HAP-1 (cell line): ENCODE data around the gene ITFG1.
"Not testable (repeated sequence)": the region's sequence is repeated elsewhere in the genome, so short reads cannot be mapped to it uniquely, and the experiment has no call there.

ENCODE experiments used
- DNase-seq, 2 experiments: peaks; one replicate each; pipeline ENCODE4 v3.0.0-alpha.2; 2016 to 2020; ENCODE audit warnings: low spot score in 2 of 2
- H3K27me3 ChIP-seq: fragments of 250-450 bp; sonication (Bioruptor Pico); 2 replicates; pipeline ENCODE4 v1.5.1; 2020; ENCODE audit warnings: low read depth, mild to moderate bottlenecking, moderate library complexity
- H3K36me3 ChIP-seq: fragments of 250-450 bp; sonication (Bioruptor Pico); replicated peaks from 2 replicates; pipeline ENCODE4 v1.5.1; 2020; ENCODE audit warnings: mild to moderate bottlenecking
- H3K4me1 ChIP-seq: fragments of 250-450 bp; sonication (Bioruptor Pico); 2 replicates; pipeline ENCODE4 v1.5.1; 2020; ENCODE audit warnings: mild to moderate bottlenecking
- H3K4me3 ChIP-seq: fragments of 250-450 bp; sonication (Bioruptor Pico); 2 replicates; pipeline ENCODE4 v1.5.1; 2020; ENCODE audit warnings: mild to moderate bottlenecking, moderate library complexity
- H3K9me3 ChIP-seq: fragments of 250-450 bp; sonication (Bioruptor Pico); 2 replicates; pipeline ENCODE4 v1.5.1; 2020; ENCODE audit warnings: mild to moderate bottlenecking, moderate library complexity
- in situ Hi-C: fragments of 300-500 bp; cut with MboI; formaldehyde crosslinking; loops from 3 replicates; pipeline ENCODE4 v1.14.3; 2020; ENCODE audit warnings: low sequenced_read_pairs, inconsistent platforms, mixed read lengths

ITFG1 gene

GRCh38 chr16:47150067-47150466 is 310.8 kb downstream of the ITFG1 start:
- H3K36me3 ChIP-seq: peaks cover 6% of the 10 kb centered on the region
- no peak overlapping the region for H3K4me3 ChIP-seq
- DNase-seq: no peak
- H3K9me3 ChIP-seq: 0 out of 2 replicates have a peak, but pooled peaks cover 7% of the 10 kb centered on the region
- in situ Hi-C loops: no loop called here
- H3K4me1 ChIP-seq: no peaks in the 10 kb centered on the region
- no peaks in the 10 kb centered on the region for H3K27me3 ChIP-seq

DNA sequence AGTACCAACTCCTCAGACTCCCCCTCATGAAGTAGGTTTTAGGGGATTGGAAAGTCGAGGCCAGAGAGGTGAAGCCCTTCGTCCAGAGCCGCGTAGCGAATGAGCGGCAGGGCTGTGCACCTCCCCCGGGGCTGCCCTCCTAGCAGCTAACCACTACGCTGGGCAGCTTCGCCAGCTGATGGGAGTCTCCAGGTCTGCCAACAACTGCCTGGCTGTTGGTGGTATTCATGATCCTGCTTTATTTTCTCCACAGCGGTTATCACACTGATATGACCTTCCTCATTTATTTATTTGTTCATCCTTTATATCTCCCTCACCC is 316.3 kb downstream of the ITFG1 start:
- in situ Hi-C loops: loop anchor here (10.0 kb wide), 2 partner anchors 720 to 1020 kb away; no protein-coding TSS in a partner anchor

DNA sequence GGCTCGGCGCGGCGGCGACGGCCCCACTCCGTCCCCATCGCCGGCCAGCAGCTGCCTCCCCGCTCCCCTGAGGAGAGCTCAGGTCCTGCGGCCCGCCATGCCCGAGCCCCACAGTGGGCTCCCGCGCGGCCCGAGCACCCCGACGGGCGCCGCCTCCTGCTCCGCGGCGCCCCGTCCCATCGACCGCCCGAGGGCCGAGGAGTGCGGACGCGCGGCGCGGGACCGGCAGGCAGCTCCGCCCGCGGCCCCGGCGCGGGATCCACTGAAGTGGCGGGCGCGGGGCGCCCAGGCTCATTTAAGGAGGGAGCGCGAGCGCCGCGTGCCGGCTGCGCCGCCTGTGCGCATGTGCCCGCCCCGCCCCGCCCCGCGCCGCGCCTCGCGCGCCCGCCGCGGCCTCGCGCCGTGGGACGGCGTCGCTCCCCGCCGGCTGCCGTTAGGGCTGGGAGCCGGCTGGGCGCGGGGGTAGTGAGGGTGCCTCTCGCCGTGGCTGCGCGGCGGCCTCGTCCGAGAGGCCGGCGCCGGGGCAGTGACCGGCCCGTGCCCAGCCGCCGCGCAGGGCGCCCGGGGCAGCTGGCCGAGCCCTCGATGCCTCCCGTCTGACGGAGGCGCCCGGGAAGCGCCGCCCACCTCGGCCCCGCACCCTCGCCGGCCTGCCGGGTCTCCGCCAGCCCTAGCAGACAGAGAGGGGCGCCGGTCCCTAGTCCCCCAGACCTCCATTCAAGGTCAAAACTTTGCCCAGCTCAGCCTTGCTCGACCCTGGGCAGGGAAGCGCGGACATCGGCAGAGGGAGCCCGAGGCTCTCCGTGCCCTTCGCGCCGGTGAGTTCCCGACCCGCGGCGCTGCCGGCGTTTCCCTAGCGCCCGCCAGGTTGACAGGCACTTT is 316.9 kb downstream of the ITFG1 start, which contains the start of gene NETO2:
NETO2 (minus strand) TSS at position 269 of the 882 bp plus-strand sequence. CDS start 333 bp downstream, outside the sequence.
- Histone ChIP-seq H3K27me3 (no peaks in the 10 kb centered on the region), H3K36me3 (no peaks in the 10 kb centered on the region), H3K4me3 (peak within 1 kb of the TSS; percentile 55), H3K9me3 (no peaks in the 10 kb centered on the region), H3K4me1 (peaks cover 6% of the 10 kb centered on the region; the same call in 1 of the 2 replicates)
- DNase-seq: peak; percentile 52 to 80
- in situ Hi-C loops: loop anchor here (10.0 kb wide), 2 partner anchors 721 to 1021 kb away; no protein-coding TSS in a partner anchor

More for the DNA sequence above, 316.3 kb downstream of the ITFG1 start:
- no peaks in the 10 kb centered on the region for H3K36me3 ChIP-seq
- peak overlapping the region; percentile 31 for H3K4me3 ChIP-seq
- H3K4me1 ChIP-seq: peaks cover 6% of the 10 kb centered on the region; the same call in 1 of the 2 replicates
- H3K9me3 ChIP-seq: no peaks in the 10 kb centered on the region
- DNase-seq: no peak
- H3K27me3 ChIP-seq: no peaks in the 10 kb centered on the region

DNA sequence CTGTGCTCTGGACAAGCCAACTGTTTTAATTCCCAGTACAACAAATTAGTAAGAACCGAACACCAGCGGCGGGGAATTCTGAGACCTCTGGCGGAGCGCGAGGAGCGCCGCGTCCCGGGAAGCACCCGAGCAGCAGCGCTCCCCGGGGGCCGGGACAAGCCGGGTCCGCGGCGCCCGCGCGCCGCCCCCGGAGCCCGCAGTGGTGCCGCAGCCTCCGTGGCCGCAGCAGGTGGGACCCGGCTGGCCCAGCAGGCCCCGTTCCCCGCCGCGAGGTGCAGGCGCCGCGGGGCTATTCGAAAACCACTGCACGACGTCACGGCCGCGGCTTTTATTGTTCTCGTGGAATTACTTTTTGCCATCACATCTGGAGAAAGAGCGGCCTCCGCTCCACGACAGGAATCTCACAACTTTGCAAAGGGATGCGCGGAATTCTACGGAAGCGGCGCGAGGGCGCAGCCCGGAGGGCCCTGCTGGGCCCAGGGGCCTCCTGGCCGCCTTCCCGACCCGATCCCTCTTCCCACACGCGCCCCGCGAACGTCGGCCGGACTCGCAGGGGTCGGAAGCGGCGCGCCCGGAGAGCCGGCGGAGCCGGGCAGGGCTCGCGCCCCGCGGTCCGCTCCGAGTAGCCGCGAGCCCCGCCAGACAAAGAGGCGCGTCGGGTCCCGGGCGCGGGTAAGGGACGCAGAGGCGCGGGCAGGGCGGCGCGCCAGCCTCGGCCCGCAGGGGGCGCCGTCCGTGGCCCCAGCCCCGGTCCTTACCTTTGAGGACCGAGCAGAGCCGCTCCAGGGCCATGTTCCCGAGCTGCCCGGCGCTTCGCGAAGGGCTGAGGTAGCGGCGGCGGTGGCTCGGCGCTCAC is 317.8 kb downstream of the ITFG1 start:
- no peaks in the 10 kb centered on the region for H3K27me3 ChIP-seq
- peaks cover 6% of the 10 kb centered on the region; the same call in 1 of the 2 replicates for H3K4me1 ChIP-seq
- peak; percentile 75 to 82 for DNase-seq
- H3K4me3 ChIP-seq: peak overlapping the region; percentile 55
- in situ Hi-C loops: loop anchor here (10.0 kb wide), 2 partner anchors 722 to 1022 kb away; no protein-coding TSS in a partner anchor
- no peaks in the 10 kb centered on the region for H3K36me3 ChIP-seq
- no peaks in the 10 kb centered on the region for H3K9me3 ChIP-seq

GRCh38 chr16:47142486-47142820 is 318.4 kb downstream of the ITFG1 start:
- no peak for DNase-seq
- no peaks in the 10 kb centered on the region for H3K9me3 ChIP-seq
- no peaks in the 10 kb centered on the region for H3K36me3 ChIP-seq
- H3K4me3 ChIP-seq: peak overlapping the region; percentile 55
- in situ Hi-C loops: loop anchor here (10.0 kb wide), 2 partner anchors 722 to 1022 kb away; no protein-coding TSS in a partner anchor
- H3K27me3 ChIP-seq: no peaks in the 10 kb centered on the region
- H3K4me1 ChIP-seq: peaks cover 6% of the 10 kb centered on the region; the same call in 1 of the 2 replicates

GRCh38 chr16:47141773-47142485 is 318.9 kb downstream of the ITFG1 start:
- no peaks in the 10 kb centered on the region for H3K9me3 ChIP-seq
- H3K36me3 ChIP-seq: no peaks in the 10 kb centered on the region
- peak overlapping the region; percentile 55 for H3K4me3 ChIP-seq
- in situ Hi-C loops: loop anchor here (10.0 kb wide), 2 partner anchors 723 to 1023 kb away; no protein-coding TSS in a partner anchor
- DNase-seq: peak; percentile 88 to 92
- no peaks in the 10 kb centered on the region for H3K27me3 ChIP-seq
- peaks cover 6% of the 10 kb centered on the region; the same call in 1 of the 2 replicates for H3K4me1 ChIP-seq

GRCh38 chr16:47140686-47141085 is 320.2 kb downstream of the ITFG1 start:
- no peaks in the 10 kb centered on the region for H3K9me3 ChIP-seq
- H3K36me3 ChIP-seq: no peaks in the 10 kb centered on the region
- no peaks in the 10 kb centered on the region for H3K27me3 ChIP-seq
- DNase-seq: no peak
- H3K4me1 ChIP-seq: peaks cover 6% of the 10 kb centered on the region; the same call in 1 of the 2 replicates
- in situ Hi-C loops: loop anchor here (10.0 kb wide), 2 partner anchors 724 to 1024 kb away; no protein-coding TSS in a partner anchor
- no peak overlapping the region for H3K4me3 ChIP-seq

DNA sequence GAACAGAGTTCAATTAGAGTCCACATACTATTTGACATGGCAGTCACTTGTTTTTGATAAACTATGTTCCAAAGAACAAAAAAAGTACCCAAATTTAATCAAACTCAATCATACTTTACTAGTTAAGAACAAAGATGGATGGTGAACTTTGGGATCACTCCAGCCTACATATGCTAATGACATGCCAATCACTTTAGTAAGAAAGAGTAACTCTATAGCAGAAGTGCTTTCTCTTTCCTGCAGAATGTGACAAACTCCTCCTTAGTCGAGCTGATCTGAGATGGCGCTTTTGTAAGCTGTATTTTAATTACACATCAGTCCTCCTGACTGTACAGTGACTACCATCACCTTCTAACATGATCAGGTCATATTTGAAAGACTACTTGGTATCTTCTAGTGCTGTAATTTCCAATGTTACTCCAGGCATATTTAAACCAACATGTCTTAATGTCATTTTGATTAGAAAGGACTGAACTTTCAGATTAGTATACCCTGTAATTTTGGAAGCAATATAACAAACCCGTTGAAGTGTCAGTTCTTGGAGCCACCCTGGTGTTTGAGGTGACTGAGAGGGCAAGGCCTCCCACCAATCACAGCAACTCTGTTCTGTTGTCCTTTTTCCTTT is 321.2 kb downstream of the ITFG1 start:
- H3K4me3 ChIP-seq: no peak overlapping the region
- H3K36me3 ChIP-seq: no peaks in the 10 kb centered on the region
- no peaks in the 10 kb centered on the region for H3K9me3 ChIP-seq
- no peaks in the 10 kb centered on the region for H3K27me3 ChIP-seq
- in situ Hi-C loops: loop anchor here (10.0 kb wide), 2 partner anchors 725 to 1025 kb away; no protein-coding TSS in a partner anchor
- peaks cover 6% of the 10 kb centered on the region; the same call in 1 of the 2 replicates for H3K4me1 ChIP-seq
- DNase-seq: no peak

- H3K4me3 ChIP-seq, H3K4me1 ChIP-seq, in situ Hi-C loops, H3K9me3 ChIP-seq, H3K27me3 ChIP-seq, DNase-seq, H3K36me3 ChIP-seq: not testable (repeated sequence)
These were observed 322.9 kb downstream of the ITFG1 start for GRCh38 chr16:47137925-47138324.

GRCh38 chr16:47136099-47136842 is 324.6 kb downstream of the ITFG1 start:
- Histone ChIP-seq H3K4me1 (peaks cover 6% of the 10 kb centered on the region; the same call in 1 of the 2 replicates), H3K4me3 (no peak overlapping the region), H3K36me3 (no peaks in the 10 kb centered on the region), H3K9me3 (no peaks in the 10 kb centered on the region), H3K27me3 (no peaks in the 10 kb centered on the region)
- in situ Hi-C loops: no loop called here
- no peak for DNase-seq

DNA sequence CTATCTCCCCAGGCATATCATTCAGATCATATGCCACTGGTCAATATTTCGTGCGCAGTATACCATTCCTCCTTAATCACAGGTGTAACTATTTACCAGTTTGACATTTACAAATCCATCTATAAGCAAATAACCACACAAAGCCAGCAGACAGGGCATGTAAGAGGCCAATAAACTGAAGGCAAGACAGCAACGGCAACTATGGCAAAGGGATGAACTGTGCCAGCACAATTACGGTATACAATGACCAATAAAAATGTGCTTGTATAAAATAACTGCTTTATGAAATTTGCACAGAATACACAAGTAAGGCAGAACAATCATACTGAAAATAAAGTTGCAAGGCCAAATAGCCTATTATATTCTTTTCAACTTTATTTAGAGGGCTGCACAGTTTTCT is 326.3 kb downstream of the ITFG1 start:
- in situ Hi-C loops: no loop called here
- H3K36me3 ChIP-seq: no peaks in the 10 kb centered on the region; the same call in 1 of the 2 replicates
- H3K4me1 ChIP-seq: no peaks in the 10 kb centered on the region
- no peak overlapping the region for H3K4me3 ChIP-seq
- DNase-seq: no peak
- H3K9me3 ChIP-seq: no peaks in the 10 kb centered on the region
- H3K27me3 ChIP-seq: no peaks in the 10 kb centered on the region

- H3K4me1 ChIP-seq: no peaks in the 10 kb centered on the region
- no peak overlapping the region for H3K4me3 ChIP-seq
- no peaks in the 10 kb centered on the region for H3K9me3 ChIP-seq
- no peaks in the 10 kb centered on the region for H3K27me3 ChIP-seq
- peaks cover 9% of the 10 kb centered on the region for H3K36me3 ChIP-seq
- in situ Hi-C loops: no loop called here
- DNase-seq: no peak
These were observed 328.6 kb downstream of the ITFG1 start for GRCh38 chr16:47132308-47132707.
